Endothelial cell of umbilical vein (primary cell): ENCODE data around the gene TTC13. TPM values are rescaled to one million over a fixed set of nuclear protein-coding genes. Genes with fewer than 3 reads are reported as not detected.

Experiments
- BruUV-seq: library from RNA; stranded (reverse); fragments of 400-500 nt; replicated peaks from 2 replicates; lab custom pipeline; 2021; lab: Mats Ljungman, UMichigan
- CTCF ChIA-PET: fragments of 300-600, 350-600 bp; sonication (Branson Sonifier 250); formaldehyde crosslinking; loops from one replicate; lab custom pipeline; 2021; ENCODE audit warnings: antibody characterized with exemption, inconsistent platforms; lab: Charles Lee
- POLR2A ChIA-PET: fragments of 300-600, 350-600 bp; sonication (Branson Sonifier 250); formaldehyde crosslinking; loops from one replicate; lab custom pipeline; 2021; ENCODE audit warnings: antibody characterized with exemption, inconsistent platforms; lab: Charles Lee
- DNase-seq: peaks from one replicate; pipeline ENCODE4 v3.0.0-alpha.2; 2011; ENCODE audit warnings: low read depth, low spot score
- FAIRE-seq: peaks from 2 replicates; lab custom pipeline; 2011; peaks lifted over from hg19 to GRCh38; lab: Jason Lieb, UNC
- H2AFZ ChIP-seq: 2 replicates; pipeline ENCODE4 v1.6.0; 2012; ENCODE audit warnings: low read depth, low read length, control low read depth, inconsistent platforms
- H3K27ac ChIP-seq: 2 replicates; pipeline ENCODE4 v1.5.1; 2011; ENCODE audit warnings: low read depth, mild to moderate bottlenecking, control low read depth, low read length, moderate library complexity; ENCODE audit not compliant: insufficient read depth
- H3K27me3 ChIP-seq, 2 experiments: 2 replicates each; pipeline versions ENCODE4 v1.6.0 to v1.6.1; 2011; ENCODE audit warnings: low read length in 2 of 2, mixed read lengths in 1 of 2; ENCODE audit not compliant: control insufficient read depth in 2 of 2, insufficient read depth in 2 of 2
- H3K36me3 ChIP-seq, 2 experiments: 2 replicates in 1 of 2; 3 replicates in 1 of 2; pipeline ENCODE4 v1.5.1; 2011; ENCODE audit warnings: low read length in 2 of 2, mild to moderate bottlenecking in 1 of 2, moderate library complexity in 1 of 2; ENCODE audit not compliant: control insufficient read depth in 2 of 2, insufficient read depth in 2 of 2; ENCODE audit errors: extremely low read depth in 1 of 2
- H3K4me1 ChIP-seq: 3 replicates; pipeline ENCODE4 v1.5.1; 2011; ENCODE audit warnings: mild to moderate bottlenecking, low read length; ENCODE audit not compliant: control insufficient read depth, insufficient read depth; ENCODE audit errors: extremely low read depth
- H3K4me2 ChIP-seq: 2 replicates; pipeline ENCODE4 v1.6.1; 2011; ENCODE audit warnings: low read length, control low read depth, mixed read lengths; ENCODE audit not compliant: insufficient read depth
- H3K4me3 ChIP-seq, 3 experiments: fragments of 200-600 bp in 1 of 3; sonication (generic), shearing (Covaris generic) in 1 of 3; replicated peaks in 1 of 3; 2 replicates each; pipeline ENCODE4 v1.5.1; 2011 to 2016; ENCODE audit warnings: control low read depth in 3 of 3, low read length in 3 of 3, mild to moderate bottlenecking in 2 of 3, inconsistent platforms in 1 of 3, low read depth in 1 of 3, moderate library complexity in 1 of 3; ENCODE audit not compliant: insufficient read depth in 1 of 3
- H3K79me2 ChIP-seq: 2 replicates; pipeline ENCODE4 v1.6.0; 2012; ENCODE audit warnings: low read length, inconsistent platforms; ENCODE audit not compliant: control insufficient read depth, insufficient read depth
- H3K9ac ChIP-seq: replicated peaks from 2 replicates; pipeline ENCODE3; 2011; ENCODE audit warnings: low read length, control low read depth; ENCODE audit not compliant: insufficient read depth; ENCODE audit errors: extremely low read depth
- H3K9me1 ChIP-seq: replicated peaks from 3 replicates; pipeline ENCODE4 v1.6.0; 2011; ENCODE audit warnings: mild to moderate bottlenecking, low read length; ENCODE audit not compliant: control insufficient read depth, insufficient read depth; ENCODE audit errors: extremely low read depth
- H3K9me3 ChIP-seq: replicated peaks from 2 replicates; pipeline ENCODE4 v1.5.1; 2012; ENCODE audit warnings: low read length, inconsistent platforms; ENCODE audit not compliant: control insufficient read depth, insufficient read depth
- H4K20me1 ChIP-seq: replicated peaks from 2 replicates; pipeline ENCODE3; 2011; ENCODE audit warnings: mild to moderate bottlenecking, low read length; ENCODE audit not compliant: control insufficient read depth, insufficient read depth; ENCODE audit errors: extremely low read depth
- CTCF ChIP-seq, 2 donors: IDR thresholded peaks; 1 replicate in 1 of 2; 2 replicates in 1 of 2; pipeline ENCODE4 v1.5.1; 2011; ENCODE audit warnings: low read length in 2 of 2, mild to moderate bottlenecking in 2 of 2, moderate library complexity in 2 of 2, control low read depth in 1 of 2, inconsistent platforms in 1 of 2, low read depth in 1 of 2; ENCODE audit not compliant: insufficient read depth in 1 of 2; ENCODE audit errors: extremely low read depth in 1 of 2
- EZH2 ChIP-seq: IDR thresholded peaks from 2 replicates; pipeline ENCODE4 v1.6.1; 2012; ENCODE audit warnings: borderline replicate concordance, low read depth, mild to moderate bottlenecking, moderate library complexity, low read length, inconsistent platforms; ENCODE audit not compliant: severe bottlenecking
- FOS ChIP-seq: IDR thresholded peaks from 2 replicates; pipeline ENCODE4 v1.6.1; 2011; ENCODE audit warnings: mild to moderate bottlenecking, low read length, moderate library complexity, borderline replicate concordance; ENCODE audit not compliant: insufficient read depth
- GATA2 ChIP-seq: IDR thresholded peaks from 2 replicates; pipeline ENCODE4 v1.7.0; 2011; ENCODE audit warnings: low read depth, mild to moderate bottlenecking, moderate library complexity, mixed read lengths, low read length; ENCODE audit not compliant: insufficient read length, insufficient read depth
- JUN ChIP-seq: IDR thresholded peaks from 2 replicates; pipeline ENCODE4 v1.6.1; 2011; ENCODE audit warnings: borderline replicate concordance, low read depth; ENCODE audit not compliant: insufficient read length, insufficient read depth
- MYC ChIP-seq: IDR thresholded peaks from one replicate; pipeline ENCODE4 v1.6.1; 2011; ENCODE audit warnings: mild to moderate bottlenecking, low read depth, low read length
- POLR2A ChIP-seq: IDR thresholded peaks from 2 replicates; pipeline ENCODE4 v1.6.1; 2012; ENCODE audit warnings: low read depth, mild to moderate bottlenecking, control low read depth, low read length
- POLR2AphosphoS5 ChIP-seq: IDR thresholded peaks from 2 replicates; pipeline ENCODE4 v1.6.1; 2012; ENCODE audit warnings: low read depth, mild to moderate bottlenecking, control low read depth, low read length, moderate library complexity; ENCODE audit not compliant: insufficient read depth
- dilution Hi-C: fragments of 300-500 bp; cut with MboI; formaldehyde crosslinking; loops from one replicate; pipeline ENCODE4 v1.15.0; 2019; ENCODE audit warnings: low sequenced_read_pairs; ENCODE audit not compliant: extremely low pct_ligation_motif_present
- intact Hi-C: fragments of 100-400 bp; cut with micrococcal nuclease; formaldehyde crosslinking; loops from one replicate; pipeline ENCODE4 v1.10.0; 2022
- polyA plus RNA-seq, 4 experiments: library from polyadenylated mRNA; depleted of rRNA in 3 of 4; stranded (reverse) in 3 of 4; unstranded in 1 of 4; fragments of >200 nt; gene quantifications; 2 replicates each; pipeline versions ENCODE4 v1.2.1 to v1.2.3, GENCODE V29; 2011 to 2012; ENCODE audit warnings: missing spikeins in 1 of 4
- total RNA-seq: library from RNA; stranded (reverse); gene quantifications from 2 replicates; pipeline ENCODE4 v1.2.3, GENCODE V29; 2021
- TF ChIP-seq, protein P1 (sequence below): IDR thresholded peaks from 2 replicates; pipeline ENCODE4 v1.6.1; 2011; ENCODE audit not compliant: insufficient read depth, insufficient read length

The TTC13 gene
- total and polyA plus RNA-seq, 2 donors (not counting 3 experiments of a cell fraction or from before 2014, with no cell fraction given): 8.8 to 23.9 TPM

DNA sequence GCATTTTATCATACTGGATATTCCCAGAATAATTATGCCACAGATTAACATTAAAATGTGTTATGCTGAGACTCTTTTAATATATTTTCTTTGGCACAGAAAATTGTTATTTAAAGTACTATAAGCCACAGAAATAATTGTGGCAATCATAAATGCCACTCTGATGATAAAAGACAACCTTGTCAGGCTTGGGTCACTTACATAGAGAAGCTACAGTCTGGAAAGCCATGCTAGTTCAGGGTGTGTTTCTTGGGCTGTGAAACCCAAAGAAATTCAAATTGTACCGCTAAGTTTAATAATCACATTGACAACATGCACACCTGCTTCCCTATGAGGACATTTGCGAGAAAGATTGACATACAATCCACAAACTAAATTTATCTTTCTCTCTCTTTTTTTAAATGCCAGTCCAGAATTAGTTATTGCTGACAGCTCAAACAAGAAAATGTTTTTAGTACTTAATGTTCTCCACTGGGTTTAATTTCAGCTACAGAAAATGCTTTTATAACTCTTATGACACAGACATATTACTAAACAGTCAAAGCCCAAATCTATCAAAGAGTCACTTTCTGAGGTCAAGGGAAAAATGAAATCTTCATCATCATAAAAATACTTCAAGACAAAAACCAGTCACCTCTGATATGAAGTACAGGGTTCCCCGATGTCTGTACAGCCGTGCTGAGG, 38.7 kb downstream of the TTC13 start:
- dilution Hi-C loops (no loop called here), intact Hi-C loops (no loop called here)
- Histone ChIP-seq H3K27ac (no peak overlapping the region), H3K36me3 (peaks cover 0 to 2% of the 10 kb centered on the region in 2 experiments), H3K4me2 (no peak overlapping the region), H3K4me1 (no peaks in the 10 kb centered on the region), H4K20me1 (no peaks in the 10 kb centered on the region), H3K4me3 (no peak overlapping the region), H3K79me2 (no peaks in the 10 kb centered on the region), H3K9me3 (no peaks in the 10 kb centered on the region), H3K9ac (no peak overlapping the region), H3K27me3 (no peaks in the 10 kb centered on the region), H2AFZ (no peak overlapping the region), H3K9me1 (no peaks in the 10 kb centered on the region)
- TF ChIP-seq EZH2: no peak
- TF ChIP-seq POLR2AphosphoS5: no peak
- TF ChIP-seq JUN: no peak
- no peak for TF ChIP-seq POLR2A
- TF ChIP-seq MYC: no peak
- no peak for TF ChIP-seq GATA2
- TF ChIP-seq FOS: no peak
- no peak for TF ChIP-seq CTCF (IDR thresholded peaks at IDR 0.05; ENCODE audit: extremely low read depth in 1 of 2, insufficient read depth in 1 of 2, low read depth in 1 of 2, low read length in 2 of 2)
- TF ChIP-seq, protein P1, sequence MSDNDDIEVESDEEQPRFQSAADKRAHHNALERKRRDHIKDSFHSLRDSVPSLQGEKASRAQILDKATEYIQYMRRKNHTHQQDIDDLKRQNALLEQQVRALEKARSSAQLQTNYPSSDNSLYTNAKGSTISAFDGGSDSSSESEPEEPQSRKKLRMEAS: no peak
- no TSS peak for BruUV-seq
- no peak for DNase-seq
- ChIA-PET CTCF (no interaction called here), POLR2A (no interaction called here)
- no peak for FAIRE-seq
